HepG2 (cell line): ENCODE data around the gene TEDC1. TPM values are rescaled to one million over a fixed set of nuclear protein-coding genes. Genes with fewer than 3 reads are reported as not detected.

Experiments
- NFIC ChIP-seq: IDR thresholded peaks from 2 replicates; pipeline ENCODE4 v1.6.1; 2012; ENCODE audit warnings: mild to moderate bottlenecking, low read length, inconsistent platforms
- NPAS2 ChIP-seq: sonication (generic); formaldehyde crosslinking; IDR thresholded peaks from 2 replicates; pipeline ENCODE4 v1.8.0; 2022; ENCODE audit warnings: mild to moderate bottlenecking, missing genetic modification reagents, borderline replicate concordance
- RELA ChIP-seq: sonication (generic); formaldehyde crosslinking; IDR thresholded peaks from 2 replicates; pipeline ENCODE4 v1.4.0; 2020; ENCODE audit warnings: missing genetic modification reagents
- TFDP1 ChIP-seq: IDR thresholded peaks from 2 replicates; pipeline ENCODE4 v1.6.1; 2016; ENCODE audit warnings: missing compliant biosample characterization, missing genetic modification reagents, borderline replicate concordance
- ZBTB40 ChIP-seq, 2 experiments: fragments of 450-650 bp in 1 of 2; sonication (generic) in 1 of 2; formaldehyde crosslinking in 1 of 2; IDR thresholded peaks; 2 replicates each; pipeline versions ENCODE4 v1.6.1 to v1.8.0; 2016 to 2022; ENCODE audit warnings: antibody characterized with exemption in 1 of 2, mild to moderate bottlenecking in 1 of 2, missing genetic modification reagents in 1 of 2
- ZGPAT ChIP-seq: IDR thresholded peaks from 2 replicates; pipeline ENCODE4 v1.6.1; 2016; ENCODE audit warnings: mild to moderate bottlenecking
- ZNF33A ChIP-seq: sonication (generic); formaldehyde crosslinking; IDR thresholded peaks from 2 replicates; pipeline ENCODE4 v1.5.1; 2020; ENCODE audit warnings: missing genetic modification reagents, mild to moderate bottlenecking, moderate library complexity, borderline replicate concordance
- polyA plus RNA-seq, 8 experiments: library from polyadenylated mRNA; depleted of rRNA in 3 of 8; stranded (reverse) in 7 of 8; unstranded in 1 of 8; fragments of >200 nt; fragmentation: Illumina TruSeq in 4 of 8; extraction: Trizol in 4 of 8; gene quantifications; 2 replicates each; pipeline versions ENCODE4 v1.2.1 to v1.2.3, GENCODE V29; 2011 to 2016; ENCODE audit warnings: low read depth in 4 of 8, missing spikeins in 1 of 8, mixed read lengths in 1 of 8; ENCODE audit not compliant: insufficient read depth in 1 of 8
- total RNA-seq, 5 experiments: library from RNA; depleted of rRNA; stranded (reverse); fragments of >200 nt; fragmentation: Illumina TruSeq; extraction: Trizol; gene quantifications; 2 replicates each; pipeline ENCODE4 v1.2.3, GENCODE V29; 2016; ENCODE audit warnings: low read depth in 1 of 5
- TF ChIP-seq, protein P1 (sequence below): sonication (generic); formaldehyde crosslinking; IDR thresholded peaks from 2 replicates; pipeline ENCODE4 v1.5.1; 2020; ENCODE audit warnings: missing genetic modification reagents, mild to moderate bottlenecking, borderline replicate concordance
- TF ChIP-seq, protein P2 (sequence below): sonication (generic); formaldehyde crosslinking; IDR thresholded peaks from 2 replicates; pipeline ENCODE4 v1.9.0; 2021; ENCODE audit warnings: missing genetic modification reagents, mild to moderate bottlenecking, borderline replicate concordance

Gene TEDC1
- total and polyA plus RNA-seq, 2 of the 13 experiments (the other 11 are each of a cell fraction or from before 2014, with no cell fraction given) = 5.7 to 27.4 TPM

DNA sequence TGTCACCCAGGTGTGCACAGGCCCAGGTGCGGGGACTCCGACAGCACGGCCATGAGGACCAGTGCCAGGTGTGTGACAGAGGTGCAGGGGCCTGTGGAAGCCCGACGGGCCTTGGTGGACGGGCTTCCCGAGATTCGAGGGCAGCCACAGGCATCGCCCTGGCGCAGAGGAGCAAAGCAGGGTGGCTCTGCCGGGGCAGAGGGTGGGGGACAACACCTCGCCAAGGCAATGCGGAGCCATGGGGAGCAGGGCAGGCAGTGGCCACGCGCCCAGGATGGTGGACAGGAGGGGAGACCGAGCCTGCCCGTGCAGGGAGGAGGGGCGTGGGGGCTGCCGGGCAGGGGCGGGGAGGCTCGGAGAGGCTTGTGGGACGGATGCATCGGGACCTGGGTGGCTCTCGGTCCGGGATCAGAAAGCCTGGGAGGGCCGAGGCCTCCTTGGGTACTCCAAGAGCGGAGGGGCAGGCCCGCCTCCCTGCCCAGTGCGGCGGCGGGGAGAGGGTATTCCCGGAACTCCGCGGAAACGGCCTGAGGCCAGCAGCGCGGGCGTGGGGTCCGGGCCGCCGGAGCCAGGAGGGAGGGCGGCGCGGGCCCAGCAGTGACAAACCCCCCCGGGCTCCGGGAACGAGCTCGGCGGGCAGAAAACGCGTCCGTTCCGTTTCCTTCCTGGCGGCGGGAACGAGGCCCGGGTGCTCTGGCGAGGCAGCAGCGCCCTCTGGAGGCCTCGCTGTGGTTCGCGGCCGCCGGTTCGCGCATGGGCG lies 37.0 kb downstream of the TEDC1 start (continued):
- TF ChIP-seq, protein P1, sequence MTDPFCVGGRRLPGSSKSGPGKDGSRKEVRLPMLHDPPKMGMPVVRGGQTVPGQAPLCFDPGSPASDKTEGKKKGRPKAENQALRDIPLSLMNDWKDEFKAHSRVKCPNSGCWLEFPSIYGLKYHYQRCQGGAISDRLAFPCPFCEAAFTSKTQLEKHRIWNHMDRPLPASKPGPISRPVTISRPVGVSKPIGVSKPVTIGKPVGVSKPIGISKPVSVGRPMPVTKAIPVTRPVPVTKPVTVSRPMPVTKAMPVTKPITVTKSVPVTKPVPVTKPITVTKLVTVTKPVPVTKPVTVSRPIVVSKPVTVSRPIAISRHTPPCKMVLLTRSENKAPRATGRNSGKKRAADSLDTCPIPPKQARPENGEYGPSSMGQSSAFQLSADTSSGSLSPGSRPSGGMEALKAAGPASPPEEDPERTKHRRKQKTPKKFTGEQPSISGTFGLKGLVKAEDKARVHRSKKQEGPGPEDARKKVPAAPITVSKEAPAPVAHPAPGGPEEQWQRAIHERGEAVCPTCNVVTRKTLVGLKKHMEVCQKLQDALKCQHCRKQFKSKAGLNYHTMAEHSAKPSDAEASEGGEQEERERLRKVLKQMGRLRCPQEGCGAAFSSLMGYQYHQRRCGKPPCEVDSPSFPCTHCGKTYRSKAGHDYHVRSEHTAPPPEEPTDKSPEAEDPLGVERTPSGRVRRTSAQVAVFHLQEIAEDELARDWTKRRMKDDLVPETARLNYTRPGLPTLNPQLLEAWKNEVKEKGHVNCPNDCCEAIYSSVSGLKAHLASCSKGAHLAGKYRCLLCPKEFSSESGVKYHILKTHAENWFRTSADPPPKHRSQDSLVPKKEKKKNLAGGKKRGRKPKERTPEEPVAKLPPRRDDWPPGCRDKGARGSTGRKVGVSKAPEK (CRISPR knock-in tag) = no peak
- no peak for TF ChIP-seq NPAS2 (CRISPR knock-in tag)
- TF ChIP-seq RELA = no peak
- TF ChIP-seq, protein P2, sequence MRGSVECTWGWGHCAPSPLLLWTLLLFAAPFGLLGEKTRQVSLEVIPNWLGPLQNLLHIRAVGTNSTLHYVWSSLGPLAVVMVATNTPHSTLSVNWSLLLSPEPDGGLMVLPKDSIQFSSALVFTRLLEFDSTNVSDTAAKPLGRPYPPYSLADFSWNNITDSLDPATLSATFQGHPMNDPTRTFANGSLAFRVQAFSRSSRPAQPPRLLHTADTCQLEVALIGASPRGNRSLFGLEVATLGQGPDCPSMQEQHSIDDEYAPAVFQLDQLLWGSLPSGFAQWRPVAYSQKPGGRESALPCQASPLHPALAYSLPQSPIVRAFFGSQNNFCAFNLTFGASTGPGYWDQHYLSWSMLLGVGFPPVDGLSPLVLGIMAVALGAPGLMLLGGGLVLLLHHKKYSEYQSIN = no peak
- peak; percentile 84 for TF ChIP-seq TFDP1
- 0 out of 2 replicates have a peak, but pooled peaks have one; percentile 54 for TF ChIP-seq ZGPAT (CRISPR knock-in tag)
- TF ChIP-seq ZBTB40 (IDR thresholded peaks at IDR 0.05) = no peak
- peak; percentile 58; the same call in 1 of the 2 replicates for TF ChIP-seq ZBTB40 (CRISPR knock-in tag; IDR thresholded peaks at IDR 0.05)
- TF ChIP-seq NFIC = no peak
- TF ChIP-seq ZNF33A (CRISPR knock-in tag) = no peak
